GM12878 (cell line): ENCODE measurements around the gene TAGLN. TPM values are rescaled to one million over a fixed set of nuclear protein-coding genes. Genes with fewer than 3 reads are reported as not detected.

Experiments
- ATAC-seq: fragments of 200-7000 bp; cut with Tn5 transposase; 3 replicates; pipeline ENCODE4 v1.9.1; 2020; ENCODE audit warnings: mild to moderate bottlenecking, moderate library complexity
- BruUV-seq: library from RNA; stranded (reverse); fragments of 400-500 nt; replicated peaks from 2 replicates; lab custom pipeline; 2021; lab: Mats Ljungman, UMichigan
- CTCF ChIA-PET: fragments of 300-600 bp; sonication (Branson Sonifier 250); formaldehyde crosslinking; extraction: SDS; loops from one replicate; lab custom pipeline; 2021; ENCODE audit warnings: inconsistent platforms; lab: Yijun Ruan, JAX
- POLR2A ChIA-PET: fragments of 350-600 bp; formaldehyde crosslinking; extraction: SDS; loops from one replicate; lab custom pipeline; 2021; ENCODE audit warnings: inconsistent platforms; lab: Charles Lee
- RAD21 ChIA-PET: fragments of 300-600 bp; sonication (Branson Sonifier 250); formaldehyde crosslinking; loops from one replicate; lab custom pipeline; 2023; ENCODE audit warnings: antibody characterized with exemption; ENCODE audit not compliant: unreplicated experiment; lab: Charles Lee
- SMC1A ChIA-PET: fragments of 300-600 bp; sonication (Branson Sonifier 250); formaldehyde crosslinking; loops from one replicate; lab custom pipeline; 2023; ENCODE audit not compliant: unreplicated experiment, uncharacterized antibody; lab: Charles Lee
- DNase-seq: peaks from one replicate; pipeline ENCODE4 v3.0.0-alpha.2; 2011; ENCODE audit warnings: low read depth, low spot score
- FAIRE-seq: peaks from 3 replicates; lab custom pipeline; 2011; peaks lifted over from hg19 to GRCh38; lab: Jason Lieb, UNC
- H2AFZ ChIP-seq: 2 replicates; pipeline ENCODE4 v1.6.0; 2011; ENCODE audit warnings: low read depth, low read length, control low read depth; ENCODE audit not compliant: control insufficient read depth
- H3K27ac ChIP-seq: 2 replicates; pipeline ENCODE4 v1.5.1; 2011; ENCODE audit warnings: control low read depth; ENCODE audit not compliant: control insufficient read depth, insufficient read depth
- H3K27me3 ChIP-seq, 2 experiments: replicated peaks in 1 of 2; 2 replicates each; pipeline versions ENCODE4 v1.6.0 to v1.6.1; 2011; ENCODE audit warnings: low read length in 1 of 2; ENCODE audit not compliant: control insufficient read depth in 2 of 2, insufficient read depth in 2 of 2
- H3K36me3 ChIP-seq, 2 experiments: 2 replicates each; pipeline ENCODE4 v1.5.1; 2011; ENCODE audit warnings: low read length in 1 of 2; ENCODE audit not compliant: control insufficient read depth in 2 of 2, insufficient read depth in 2 of 2
- H3K4me1 ChIP-seq: 2 replicates; pipeline ENCODE4 v1.6.1; 2011; ENCODE audit warnings: mild to moderate bottlenecking, low read length, moderate library complexity, mixed read lengths; ENCODE audit not compliant: control insufficient read depth, insufficient read depth
- H3K4me2 ChIP-seq: 2 replicates; pipeline ENCODE4 v1.6.0; 2011; ENCODE audit warnings: control low read depth; ENCODE audit not compliant: control insufficient read depth, insufficient read depth
- H3K4me3 ChIP-seq: fragments of 200-600 bp; sonication (generic); 2 replicates; pipeline ENCODE4 v1.5.1; 2016
- H3K79me2 ChIP-seq: 2 replicates; pipeline ENCODE4 v1.6.0; 2011; ENCODE audit warnings: low read length; ENCODE audit not compliant: control insufficient read depth, insufficient read depth
- H3K9ac ChIP-seq: 2 replicates; pipeline ENCODE4 v1.8.0; 2011; ENCODE audit warnings: low read length, control low read depth, mixed read lengths; ENCODE audit not compliant: control insufficient read depth, insufficient read depth
- H3K9me3 ChIP-seq: replicated peaks from 3 replicates; pipeline ENCODE4 v1.5.1; 2011; ENCODE audit warnings: mild to moderate bottlenecking, low read length; ENCODE audit not compliant: control insufficient read depth, insufficient read depth
- H4K20me1 ChIP-seq: 2 replicates; pipeline ENCODE4 v1.6.0; 2011; ENCODE audit not compliant: control insufficient read depth, insufficient read depth
- CTCF ChIP-seq, 3 experiments: IDR thresholded peaks in 2 of 3; conservative IDR thresholded peaks in 1 of 3; 2 replicates each; pipeline ENCODE4 v1.5.1; 2011; ENCODE audit warnings: low read depth in 3 of 3, low read length in 3 of 3, mild to moderate bottlenecking in 3 of 3, control low read depth in 2 of 3, moderate library complexity in 2 of 3, inconsistent platforms in 1 of 3, mixed read lengths in 1 of 3; ENCODE audit not compliant: control insufficient read depth in 2 of 3, insufficient read depth in 1 of 3; ENCODE audit errors: extremely low read depth in 1 of 3
- HDGF ChIP-seq: fragments of 450-650 bp; IDR thresholded peaks from 2 replicates; pipeline ENCODE4 v1.6.1; 2016; ENCODE audit warnings: antibody characterized with exemption
- POU2F2 ChIP-seq: IDR thresholded peaks from 3 replicates; pipeline ENCODE4 v1.6.1; 2011; ENCODE audit warnings: low read depth, mild to moderate bottlenecking, low read length, borderline replicate concordance
- RFX5 ChIP-seq: IDR thresholded peaks from 2 replicates; pipeline ENCODE4 v1.6.1; 2011; ENCODE audit warnings: low read depth, low read length, improper control_type of control experiment
- SMARCA5 ChIP-seq: fragments of 450-650 bp; IDR thresholded peaks from 2 replicates; pipeline ENCODE4 v1.6.1; 2017; ENCODE audit warnings: mild to moderate bottlenecking
- STAT3 ChIP-seq: IDR thresholded peaks from 2 replicates; pipeline ENCODE4 v1.6.1; 2011; ENCODE audit warnings: low read depth, low read length, improper control_type of control experiment
- USF1 ChIP-seq: IDR thresholded peaks from 2 replicates; pipeline ENCODE4 v1.6.1; 2011; ENCODE audit warnings: borderline replicate concordance, low read depth, mild to moderate bottlenecking, moderate library complexity, mixed read lengths, low read length; ENCODE audit not compliant: insufficient read depth; ENCODE audit errors: extremely low read length
- YBX1 ChIP-seq: fragments of 450-650 bp; IDR thresholded peaks from 2 replicates; pipeline ENCODE4 v1.6.1; 2016; ENCODE audit warnings: antibody characterized with exemption
- ZBED1 ChIP-seq: IDR thresholded peaks from 2 replicates; pipeline ENCODE4 v1.6.1; 2016; ENCODE audit warnings: borderline replicate concordance
- ZNF207 ChIP-seq: fragments of 450-650 bp; IDR thresholded peaks from 2 replicates; pipeline ENCODE4 v1.6.1; 2014; ENCODE audit warnings: antibody characterized with exemption, mild to moderate bottlenecking, borderline replicate concordance
- WGBS: methylation state at CpG from one replicate; pipeline ENCODE4 v1.1.6; 2016; ENCODE audit warnings: low lambda C conversion rate; ENCODE audit not compliant: insufficient replicate concordance, insufficient coverage; ENCODE audit errors: missing lambda C conversion rate; 5-methylcytosine and 5-hydroxymethylcytosine counted together
- in situ Hi-C: fragments of 300-500 bp; cut with MboI; formaldehyde crosslinking; loops from 9 replicates; pipeline ENCODE4 v1.14.3; 2018; ENCODE audit warnings: mixed read lengths
- intact Hi-C: fragments of 100-400 bp; cut with micrococcal nuclease; formaldehyde crosslinking; loops from one replicate; pipeline ENCODE4 v1.14.2; 2022; ENCODE audit not compliant: unreplicated experiment
- polyA plus RNA-seq, 11 experiments: library from polyadenylated mRNA; depleted of rRNA in 4 of 11; unstranded in 6 of 11; stranded (reverse) in 5 of 11; fragments of >200 nt; fragmentation: Nextera tagmentation in 4 of 11; fragmentation: Illumina TruSeq in 1 of 11; extraction: Ambion mirVana in 4 of 11; extraction: Trizol in 1 of 11; gene quantifications; 1 replicate in 1 of 11; 2 replicates in 10 of 11; pipeline versions ENCODE4 v1.2.1 to v1.2.3, GENCODE V29; 2011 to 2016; ENCODE audit warnings: inconsistent platforms in 2 of 11, missing spikeins in 2 of 11, low read depth in 1 of 11
- total RNA-seq, 4 experiments: library from RNA; depleted of rRNA in 3 of 4; stranded (reverse); fragments of >200 nt in 3 of 4; fragmentation: Illumina TruSeq in 1 of 4; extraction: Trizol in 1 of 4; gene quantifications; 2 replicates each; pipeline versions ENCODE4 v1.2.1 to v1.2.3, GENCODE V29; 2013 to 2021

The TAGLN gene
- total and polyA plus RNA-seq, 10 of the 15 experiments (the other 5 are each of a cell fraction or from before 2014, with no cell fraction given), result 0.26 to 4.6 (median 1.7) TPM

DNA sequence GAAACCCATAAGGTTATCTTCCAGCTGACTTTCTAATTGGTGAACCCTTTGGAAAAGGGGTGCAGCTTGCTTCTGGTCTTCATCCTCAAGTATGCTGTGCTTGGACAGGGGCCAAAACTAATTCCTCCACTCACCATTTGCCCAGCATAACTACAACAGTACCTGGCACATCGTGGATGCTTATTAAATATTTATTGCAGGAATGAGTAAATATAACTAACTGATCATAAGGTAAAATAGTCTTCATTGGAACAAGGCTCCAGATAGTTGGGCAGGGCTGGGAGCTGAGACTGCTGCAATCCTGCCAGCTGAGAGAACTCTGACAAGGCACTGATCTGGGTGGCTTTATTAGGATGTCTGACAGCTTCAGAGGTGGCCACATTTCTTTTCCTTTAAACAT is 23.0 kb upstream of the TAGLN start:
- Histone ChIP-seq H3K27ac (no peak overlapping the region), H3K4me3 (no peak overlapping the region), H3K79me2 (peaks cover 8% of the 10 kb centered on the region), H3K4me1 (peaks cover 12% of the 10 kb centered on the region), H2AFZ (no peak overlapping the region), H3K9me3 (no peaks in the 10 kb centered on the region), H3K9ac (no peak overlapping the region), H3K27me3 (no peaks in the 10 kb centered on the region), H3K36me3 (no peaks in the 10 kb centered on the region; a peak in 1 of 4 replicates), H3K4me2 (no peak overlapping the region), H4K20me1 (no peaks in the 10 kb centered on the region)
- ChIA-PET RAD21 (no interaction called here), SMC1A (interaction anchor here (1.0 to 6.9 kb wide), 3 partner anchors 9 to 30 kb away, joined by 3 to 67 read pairs (median 4); partner anchors contain the start of gene PAFAH1B2), CTCF (interaction anchor here (10.3 kb wide), 1 partner anchor 50 kb away, joined by 422 read pairs; the partner anchor contains the start of genes PCSK7 and RNF214), POLR2A (no interaction called here)
- in situ Hi-C loops (no loop called here), intact Hi-C loops (no loop called here)
- DNase-seq, result no peak
- no peak for ATAC-seq
- TF ChIP-seq RFX5 (no peak), HDGF (no peak), USF1 (no peak), ZBED1 (no peak), YBX1 (no peak), STAT3 (no peak), ZNF207 (no peak), POU2F2 (no peak), CTCF (IDR thresholded peaks at IDR 0.05 in 2 of 3, conservative IDR thresholded peaks at IDR 0.05 in 1 of 3; ENCODE audit: control insufficient read depth in 2 of 3, extremely low read depth in 1 of 3, insufficient read depth in 1 of 3, low read depth in 3 of 3, low read length in 3 of 3) (no peak), SMARCA5 (no peak)
- no peak for FAIRE-seq
- WGBS, result 88% methylated on average over 1 of the region's 1 CpG
- no TSS peak for BruUV-seq
